ENCODE data around the gene MRFAP1.

MRFAP1 gene

GRCh38 chr4:6640292-6641163, at the start of gene MRFAP1:
Gene MRFAP1, plus strand, starts transcription at chr4:6640685. Its CDS starts 178 bp downstream, at chr4:6640863.
- peak; percentile 95 for DNase-seq

- DNase-seq: no peak
These were observed 49.2 kb upstream of the MRFAP1 start for GRCh38 chr4:6591313-6591712.

GRCh38 chr4:6591781-6592180, 48.7 kb upstream of the MRFAP1 start:
- no peak for DNase-seq

- no peak for DNase-seq
These were observed 47.5 kb upstream of the MRFAP1 start for GRCh38 chr4:6592804-6593563.

GRCh38 chr4:6594341-6594740, 46.1 kb upstream of the MRFAP1 start:
- DNase-seq: no peak

GRCh38 chr4:6594826-6595355, 45.6 kb upstream of the MRFAP1 start:
- no peak for DNase-seq

GRCh38 chr4:6595897-6596537, 44.5 kb upstream of the MRFAP1 start:
- DNase-seq: no peak

GRCh38 chr4:6596948-6597347, 43.5 kb upstream of the MRFAP1 start:
- no peak for DNase-seq

GRCh38 chr4:6598127-6598526, 42.4 kb upstream of the MRFAP1 start:
- no peak for DNase-seq

GRCh38 chr4:6598641-6599040, 41.8 kb upstream of the MRFAP1 start:
- no peak for DNase-seq

- DNase-seq: no peak
These were observed 38.7 kb upstream of the MRFAP1 start for GRCh38 chr4:6601661-6602250.

GRCh38 chr4:6602289-6602688, 38.2 kb upstream of the MRFAP1 start:
- no peak for DNase-seq

GRCh38 chr4:6603128-6603527, 37.4 kb upstream of the MRFAP1 start:
- no peak for DNase-seq

GRCh38 chr4:6605114-6605513, 35.4 kb upstream of the MRFAP1 start:
- DNase-seq: no peak

GRCh38 chr4:6605605-6606004, 34.9 kb upstream of the MRFAP1 start:
- DNase-seq: no peak

- no peak for DNase-seq
These were observed 33.8 kb upstream of the MRFAP1 start for GRCh38 chr4:6606465-6607235.

GRCh38 chr4:6607368-6608055, 33.0 kb upstream of the MRFAP1 start:
- no peak for DNase-seq

- no peak for DNase-seq
These were observed 31.6 kb upstream of the MRFAP1 start for GRCh38 chr4:6608758-6609414.

- DNase-seq: no peak
These were observed 30.9 kb upstream of the MRFAP1 start for GRCh38 chr4:6609415-6610079.

- no peak for DNase-seq
These were observed 29.5 kb upstream of the MRFAP1 start for GRCh38 chr4:6610856-6611430.
